SK-N-SH (cell line): ENCODE data around the gene CRB2.

Experiments used
- CTCF ChIP-seq: fragments of 200-600 bp; sonication (generic); IDR thresholded peaks from 2 replicates; pipeline ENCODE4 v1.6.1; 2017; ENCODE audit warnings: antibody characterized with exemption, mild to moderate bottlenecking, moderate library complexity
- EP300 ChIP-seq, 2 experiments: IDR thresholded peaks; 2 replicates each; pipeline versions ENCODE4 v1.4.0 to v1.6.1; 2012; ENCODE audit warnings: borderline replicate concordance in 1 of 2, low read depth in 1 of 2, low read length in 1 of 2
- EZH2phosphoT487 ChIP-seq: fragments of 200-600 bp; sonication (generic); IDR thresholded peaks from 2 replicates; pipeline ENCODE4 v1.6.1; 2017; ENCODE audit warnings: low read depth, mixed run types, mild to moderate bottlenecking, antibody characterized with exemption, moderate library complexity, borderline replicate concordance
- MAX ChIP-seq: IDR thresholded peaks from 2 replicates; pipeline ENCODE4 v1.4.0; 2012; ENCODE audit warnings: low read depth
- RCOR1 ChIP-seq: fragments of 150-350 bp; IDR thresholded peaks from 2 replicates; pipeline ENCODE4 v1.6.1; 2017; ENCODE audit warnings: antibody characterized with exemption, low read length

GRCh38 chr9:123421186-123421585 lies 65.2 kb downstream of the CRB2 start:
- TF ChIP-seq EP300 (IDR thresholded peaks at IDR 0.05; ENCODE audit: borderline replicate concordance in 1 of 2, low read depth in 1 of 2, low read length in 1 of 2) (no peak), EZH2phosphoT487 (no peak), CTCF (no peak), RCOR1 (no peak), MAX (no peak)
